Measurements from ENCODE around the gene MRPL36. TPM values are rescaled to one million over a fixed set of nuclear protein-coding genes. Genes with fewer than 3 reads are reported as not detected.

MRPL36 gene
- total RNA-seq, 4 donors from 2014 or later = 42.6 to 56.1 (median 46.2) TPM

- H3K4me1 ChIP-seq = peaks cover 0 to 22% (median 6%) of the 10 kb centered on the region in 4 donors
- H3K9me3 ChIP-seq = no peaks in the 10 kb centered on the region
- DNase-seq (ENCODE audit: extremely low spot score) = no peak
- H3K4me3 ChIP-seq = no peak overlapping the region
- H3K36me3 ChIP-seq = peaks cover 71 to 93% (median 81%) of the 10 kb centered on the region in 4 donors
- no peak overlapping the region for H3K27ac ChIP-seq (replicated peaks in 1 of 4)
- H3K27me3 ChIP-seq = no peaks in the 10 kb centered on the region
- WGBS = 64% methylated on average over 3 of the region's 3 CpGs
- TF ChIP-seq EP300 (IDR thresholded peaks at IDR 0.05) = no peak
- no peak for TF ChIP-seq POLR2AphosphoS5 (IDR thresholded peaks at IDR 0.05)
- TF ChIP-seq POLR2A (IDR thresholded peaks at IDR 0.05; ENCODE audit: low read depth) = no peak
- TF ChIP-seq CTCF (IDR thresholded peaks at IDR 0.05) = no peak
- intact Hi-C loops (cut with DNase I) = loop anchor here (10.0 kb wide), 1 partner anchor 464 kb away; the partner anchor contains the start of gene CLPTM1L
Observed at GRCh38 chr5:1808439-1808838, 8.8 kb upstream of the MRPL36 start.

GRCh38 chr5:1807451-1808185, 8.0 kb upstream of the MRPL36 start:
- DNase-seq (ENCODE audit: extremely low spot score) = no peak
- no peaks in the 10 kb centered on the region for H3K27me3 ChIP-seq
- H3K9me3 ChIP-seq = no peaks in the 10 kb centered on the region
- no peak for TF ChIP-seq CTCF (IDR thresholded peaks at IDR 0.05)
- TF ChIP-seq POLR2A (IDR thresholded peaks at IDR 0.05; ENCODE audit: low read depth) = no peak
- no peak for TF ChIP-seq POLR2AphosphoS5 (IDR thresholded peaks at IDR 0.05)
- no peak for TF ChIP-seq EP300 (IDR thresholded peaks at IDR 0.05)
- H3K4me3 ChIP-seq = no peak overlapping the region
- intact Hi-C loops (cut with DNase I) = loop anchor here (10.0 kb wide), 1 partner anchor 463 kb away; the partner anchor contains the start of gene CLPTM1L
- peaks cover 0 to 25% (median 11%) of the 10 kb centered on the region in 4 donors for H3K4me1 ChIP-seq
- WGBS = 91% methylated on average over 20 of the region's 20 CpGs
- H3K27ac ChIP-seq (replicated peaks in 1 of 4) = no peak overlapping the region
- peaks cover 67 to 93% (median 84%) of the 10 kb centered on the region in 4 donors for H3K36me3 ChIP-seq

- TF ChIP-seq CTCF (IDR thresholded peaks at IDR 0.05) (no peak), EP300 (IDR thresholded peaks at IDR 0.05) (no peak), POLR2A (IDR thresholded peaks at IDR 0.05; ENCODE audit: low read depth) (no peak), POLR2AphosphoS5 (IDR thresholded peaks at IDR 0.05) (no peak)
- Histone ChIP-seq H3K36me3 (peaks cover 65 to 88% (median 82%) of the 10 kb centered on the region in 4 donors), H3K9me3 (no peaks in the 10 kb centered on the region), H3K27me3 (no peaks in the 10 kb centered on the region), H3K27ac (replicated peaks in 1 of 4) (no peak overlapping the region), H3K4me1 (peaks cover 5 to 32% (median 16%) of the 10 kb centered on the region in 4 donors), H3K4me3 (no peak overlapping the region)
- 88% methylated on average over 16 of the region's 16 CpGs for WGBS
- DNase-seq (ENCODE audit: extremely low spot score) = no peak
- intact Hi-C loops (cut with DNase I) = loop anchor here (10.0 kb wide), 1 partner anchor 462 kb away; the partner anchor contains the start of gene CLPTM1L
Observed at GRCh38 chr5:1806974-1807373, 7.3 kb upstream of the MRPL36 start.

- Histone ChIP-seq H3K36me3 (peaks cover 58 to 80% (median 76%) of the 10 kb centered on the region in 4 donors), H3K9me3 (no peaks in the 10 kb centered on the region), H3K4me3 (no peak overlapping the region), H3K27me3 (no peaks in the 10 kb centered on the region), H3K4me1 (peaks cover 8 to 35% (median 19%) of the 10 kb centered on the region in 4 donors), H3K27ac (replicated peaks in 1 of 4) (no peak overlapping the region)
- no peak for TF ChIP-seq EP300 (IDR thresholded peaks at IDR 0.05)
- no peak for TF ChIP-seq POLR2A (IDR thresholded peaks at IDR 0.05; ENCODE audit: low read depth)
- TF ChIP-seq POLR2AphosphoS5 (IDR thresholded peaks at IDR 0.05) = no peak
- TF ChIP-seq CTCF (IDR thresholded peaks at IDR 0.05) = no peak
- 90% methylated on average over 15 of the region's 15 CpGs for WGBS
- no peak for DNase-seq (ENCODE audit: extremely low spot score)
- intact Hi-C loops (cut with DNase I) = loop anchor here (10.0 kb wide), 1 partner anchor 461 kb away; the partner anchor contains the start of gene CLPTM1L
Observed at GRCh38 chr5:1806199-1806598, 6.6 kb upstream of the MRPL36 start.

All from esophagus muscularis mucosa (tissue), 4 donors.